Fibroblast of peridontal ligament (primary cell): ENCODE measurements around the gene APOA1.
"Not testable (repeated sequence)": the region's sequence is repeated elsewhere in the genome, so short reads cannot be mapped to it uniquely, and the experiment has no call there.

Experiments
- DNase-seq: peaks from one replicate; pipeline ENCODE4 v3.0.0-alpha.2; 2010; ENCODE audit errors: extremely low read depth

The APOA1 gene

DNA sequence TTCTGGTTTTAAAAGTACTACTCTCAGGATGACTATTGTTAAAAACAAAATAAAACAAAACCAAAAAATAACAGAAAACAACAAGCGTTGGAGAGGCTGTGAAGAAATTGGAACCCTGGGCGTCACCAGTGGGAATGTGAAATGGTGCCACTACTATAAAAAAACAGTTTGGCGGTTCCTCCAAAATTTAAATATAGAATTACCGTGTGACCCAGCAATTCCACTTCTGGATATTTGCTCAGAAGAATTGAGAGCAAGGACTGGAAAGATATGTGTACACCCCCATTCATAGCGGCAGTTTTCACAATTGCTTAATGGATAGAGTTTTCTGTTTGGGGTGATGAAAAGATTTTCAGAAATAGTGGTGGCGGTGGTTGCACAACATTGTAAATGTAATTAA lies 22.9 kb downstream of the APOA1 start:
- no peak for DNase-seq

- DNase-seq, result no peak
Measured at GRCh38 chr11:116813781-116814471, 23.5 kb downstream of the APOA1 start.

DNA sequence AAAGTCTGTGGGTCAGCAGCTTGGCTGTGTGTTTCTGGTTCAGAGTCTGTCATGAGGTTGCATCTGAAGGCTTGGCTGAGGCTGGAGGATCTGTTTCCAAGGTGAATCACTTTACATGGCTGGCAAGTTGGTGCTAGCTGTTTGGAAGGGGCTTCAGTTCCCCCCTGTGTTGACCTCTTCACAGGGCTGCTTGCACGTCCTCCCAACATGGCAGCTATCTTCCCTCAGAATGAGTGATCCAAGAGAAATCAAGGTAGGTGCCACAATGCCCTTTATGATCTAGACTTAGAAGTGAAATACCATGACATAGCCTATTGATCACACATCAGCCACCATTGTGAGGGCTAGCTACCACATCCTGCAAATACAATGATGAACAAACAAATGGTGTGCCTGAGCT lies 24.3 kb downstream of the APOA1 start:
- DNase-seq, result no peak

DNA sequence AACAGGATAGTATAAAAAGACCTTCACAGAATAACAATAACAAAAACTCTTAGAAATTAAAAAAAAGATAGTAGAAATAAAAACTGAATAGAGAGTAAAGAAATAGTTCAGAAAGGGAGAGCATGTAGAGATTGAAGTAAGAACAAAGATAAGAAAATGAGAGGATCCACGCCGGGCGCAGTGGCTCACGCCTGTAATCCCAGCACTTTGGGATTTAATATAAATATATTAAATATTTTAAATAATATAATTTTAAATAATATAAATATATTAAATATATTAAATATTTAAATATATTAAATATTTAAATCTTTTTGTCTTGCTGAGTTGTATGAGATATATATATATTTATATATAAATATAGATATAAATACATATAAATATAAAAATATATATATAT lies 25.3 kb downstream of the APOA1 start:
- no peak for DNase-seq

DNA sequence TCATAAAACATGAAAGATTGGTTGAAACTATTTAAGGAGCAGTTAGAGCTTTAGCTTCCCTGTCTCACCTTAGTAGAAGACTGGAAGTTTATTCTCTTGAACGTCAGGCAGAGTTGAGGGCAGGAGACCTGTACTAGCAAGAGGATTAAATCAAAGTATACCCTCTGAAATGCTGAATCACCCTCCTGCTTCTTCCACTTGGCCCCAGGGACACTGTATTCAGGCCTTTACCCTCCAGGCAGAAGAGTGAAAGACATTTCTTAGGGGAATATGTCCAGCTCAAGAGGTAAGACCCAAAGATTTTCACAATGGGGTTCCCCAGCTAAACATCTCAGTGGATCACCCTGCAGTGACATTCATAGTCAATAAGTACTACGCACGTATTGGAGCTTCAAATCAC lies 26.2 kb downstream of the APOA1 start:
- no peak for DNase-seq

- DNase-seq, result peak; percentile 26
Measured at GRCh38 chr11:116808262-116809175, 28.9 kb downstream of the APOA1 start.

DNA sequence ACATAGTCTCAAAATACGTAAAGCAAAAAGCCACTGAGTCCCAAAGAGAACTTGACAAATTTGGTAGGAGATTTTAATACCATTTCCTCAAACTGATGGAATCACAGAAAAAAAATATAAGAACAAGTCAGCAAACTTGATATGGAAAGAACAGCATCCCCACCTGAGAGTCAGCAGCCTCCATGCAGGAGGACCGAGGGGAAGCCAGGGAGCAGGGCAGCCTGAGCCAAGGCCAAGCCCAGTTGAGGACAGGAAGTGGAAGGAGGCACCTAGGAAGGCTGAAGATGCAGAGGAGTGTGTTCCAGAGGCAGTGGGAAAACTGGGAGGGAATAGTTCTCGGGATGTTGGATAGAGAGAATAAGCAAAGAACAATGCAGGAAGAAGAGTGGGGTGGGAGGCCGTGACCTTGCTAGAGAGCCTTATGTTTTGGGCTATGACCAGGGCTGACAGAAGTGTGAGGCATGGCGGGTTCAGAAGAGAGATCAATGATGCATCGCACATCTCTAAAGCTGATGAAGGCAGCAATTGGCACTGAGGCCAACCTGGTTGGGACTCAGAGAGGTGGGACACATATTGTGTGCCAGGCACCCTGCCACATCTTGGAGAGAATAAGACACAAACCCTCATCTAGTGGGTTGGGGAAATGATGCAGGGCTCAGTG lies 29.7 kb downstream of the APOA1 start:
- no peak for DNase-seq

DNA sequence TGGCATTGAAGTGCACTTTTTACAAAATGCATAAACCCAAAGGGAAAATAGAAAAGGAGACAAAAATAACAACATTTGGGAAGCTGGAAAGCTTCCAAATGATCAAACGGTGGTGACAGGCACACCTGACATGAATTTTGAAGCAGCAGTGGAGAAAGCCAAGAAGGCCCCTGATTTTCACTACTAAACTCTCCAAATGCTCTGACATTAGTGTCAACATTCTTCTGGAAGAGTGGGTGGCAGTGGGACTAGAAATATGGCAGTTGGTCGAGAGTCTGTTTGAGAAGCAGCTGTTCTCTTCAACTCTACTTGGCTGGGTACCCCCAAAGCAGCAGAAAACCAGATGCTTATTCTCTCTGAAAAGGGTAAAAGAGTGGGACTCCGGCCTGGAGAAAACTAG lies 33.4 kb downstream of the APOA1 start:
- no peak for DNase-seq

GRCh38 chr11:116801662-116802061 lies 35.8 kb downstream of the APOA1 start:
- not testable (repeated sequence) for DNase-seq

DNA sequence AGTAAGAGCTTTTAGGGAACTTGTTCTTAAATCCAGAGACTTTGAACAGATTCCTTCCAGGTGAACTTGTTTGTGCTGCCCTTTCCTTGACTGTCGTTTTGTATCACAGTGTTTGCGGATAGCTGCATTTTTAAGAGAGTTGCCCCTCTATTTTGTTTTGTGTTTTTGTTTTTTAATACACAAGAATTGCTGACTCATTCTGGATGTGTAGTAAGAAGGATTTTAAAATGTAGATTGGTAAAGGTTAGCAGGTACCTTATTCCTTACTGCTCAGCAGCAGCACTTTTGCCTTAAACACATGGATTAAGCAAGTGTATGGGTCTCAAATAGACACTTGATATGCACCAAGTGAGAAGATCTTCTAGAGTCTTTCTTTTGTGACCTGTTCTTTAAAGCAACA lies 36.8 kb downstream of the APOA1 start:
- DNase-seq, result no peak

- DNase-seq, result no peak
Measured at GRCh38 chr11:116798368-116798767, 39.1 kb downstream of the APOA1 start.

GRCh38 chr11:116797816-116798215 lies 39.6 kb downstream of the APOA1 start:
- no peak for DNase-seq

DNA sequence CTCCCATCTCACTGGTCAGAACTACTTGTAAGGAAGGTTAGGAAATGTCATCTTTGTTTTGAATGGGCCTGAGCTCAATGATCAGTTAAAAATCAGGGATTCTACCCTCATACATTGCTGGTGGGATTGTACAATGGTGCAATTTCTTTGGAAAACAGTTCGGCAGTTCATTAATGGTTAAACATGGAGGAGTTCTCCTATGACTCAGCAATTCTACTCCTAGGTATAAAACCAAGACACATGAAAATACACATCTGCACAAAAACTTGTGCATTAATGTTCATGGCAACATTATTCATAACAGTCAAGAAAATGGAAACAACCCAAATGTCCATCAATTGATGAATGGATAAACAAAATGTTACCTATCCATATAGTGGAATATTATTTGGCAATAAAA lies 40.9 kb downstream of the APOA1 start:
- no peak for DNase-seq

DNA sequence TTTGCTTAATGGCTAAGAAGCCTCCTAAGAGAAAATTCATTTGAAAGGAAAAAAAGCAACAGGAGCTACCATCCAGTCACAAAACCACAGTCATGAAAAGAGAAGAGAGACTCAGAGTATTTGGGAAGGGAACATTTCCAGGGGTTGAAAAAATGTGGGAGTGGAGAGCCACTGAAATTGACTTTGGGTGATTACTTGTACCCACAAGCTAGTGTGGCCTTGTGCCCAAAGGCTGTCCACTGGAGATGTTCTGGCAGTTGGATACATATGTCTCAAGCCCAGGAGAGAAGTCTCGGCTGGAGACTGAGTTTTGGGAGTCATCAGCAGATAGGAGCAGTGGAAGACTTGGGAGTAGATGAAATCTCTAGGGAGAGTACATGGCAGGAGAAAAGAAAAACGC lies 42.6 kb downstream of the APOA1 start:
- peak; percentile 20 for DNase-seq

- DNase-seq, result peak; percentile 31
Measured at GRCh38 chr11:116793772-116794097, 43.7 kb downstream of the APOA1 start.

GRCh38 chr11:116792869-116793771 lies 44.3 kb downstream of the APOA1 start:
- peak; percentile 61 for DNase-seq

- no peak for DNase-seq
Measured at GRCh38 chr11:116792144-116792868, 45.1 kb downstream of the APOA1 start.

DNA sequence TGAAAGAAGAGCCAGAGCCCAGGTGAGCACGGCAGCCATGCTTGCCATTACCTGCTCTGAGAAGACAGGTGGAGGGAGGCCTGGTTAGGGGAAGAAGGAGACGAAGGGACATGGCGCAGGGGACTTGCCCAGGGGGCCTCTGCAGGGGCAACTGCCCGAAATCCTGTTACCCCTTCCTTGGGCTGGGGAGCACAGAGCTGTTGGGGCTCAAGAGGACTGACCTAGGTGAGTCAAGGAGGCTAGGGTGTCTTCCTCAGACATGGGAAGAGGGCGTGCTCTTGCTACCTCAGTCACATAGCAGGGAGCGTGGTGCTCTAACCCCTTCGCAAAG lies 45.6 kb downstream of the APOA1 start, which contains the start of gene APOA5:
Gene APOA5 (minus strand): TSS at position 67 of the 331 bp plus-strand sequence. CDS start 19 bp downstream, at position 48.
- DNase-seq, result no peak

DNA sequence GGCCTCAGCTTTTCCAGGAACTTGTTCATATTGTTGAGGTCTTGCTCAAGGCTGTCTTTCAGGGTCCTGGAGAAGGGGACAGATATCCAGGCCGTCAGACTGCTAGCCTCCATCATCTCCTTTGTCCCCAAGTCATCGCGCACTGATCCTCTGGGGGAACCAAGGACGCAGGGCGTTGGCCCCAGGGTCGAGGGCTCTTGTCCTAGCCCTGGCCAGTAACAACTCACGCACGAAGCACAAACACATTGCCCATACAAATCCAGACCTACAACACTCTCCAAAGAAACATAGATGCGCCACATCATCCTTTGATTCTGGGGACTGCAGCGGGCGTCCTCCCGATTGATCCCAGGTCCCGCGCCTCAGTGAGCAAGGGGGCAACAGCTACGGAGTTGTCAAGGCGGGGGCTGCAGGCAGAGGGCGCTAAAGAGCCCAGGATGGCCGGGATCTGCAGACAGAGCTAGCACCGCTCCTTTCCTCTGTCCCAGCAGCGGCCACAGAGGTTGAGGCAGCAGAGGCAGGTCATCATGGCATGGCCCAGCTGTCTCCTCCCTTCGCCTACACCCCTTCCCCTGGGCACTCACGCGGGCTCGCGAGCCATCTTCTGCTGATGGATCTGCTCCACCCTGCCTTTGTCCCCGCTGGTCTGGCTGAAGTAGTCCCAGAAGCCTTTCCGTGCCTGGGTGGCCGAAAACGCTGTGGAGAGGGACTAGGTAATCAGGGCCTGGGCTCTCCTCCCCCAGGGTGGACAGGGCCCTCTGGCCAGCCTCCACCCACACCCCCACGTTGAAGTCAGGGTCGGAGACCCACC lies 46.2 kb downstream of the APOA1 start:
- DNase-seq, result peak; percentile 63
